HG02884 (cell line): Measurements from ENCODE around the gene COLQ.
"Not testable (repeated sequence)": the region's sequence is repeated elsewhere in the genome, so short reads cannot be mapped to it uniquely, and the experiment has no call there.

ENCODE experiments used
- ATAC-seq: cut with Tn5 transposase; IDR thresholded peaks from one replicate; pipeline ENCODE4 v1.9.1; 2021; ENCODE audit warnings: mild to moderate bottlenecking, moderate library complexity; ENCODE audit not compliant: unreplicated experiment

The COLQ gene

DNA sequence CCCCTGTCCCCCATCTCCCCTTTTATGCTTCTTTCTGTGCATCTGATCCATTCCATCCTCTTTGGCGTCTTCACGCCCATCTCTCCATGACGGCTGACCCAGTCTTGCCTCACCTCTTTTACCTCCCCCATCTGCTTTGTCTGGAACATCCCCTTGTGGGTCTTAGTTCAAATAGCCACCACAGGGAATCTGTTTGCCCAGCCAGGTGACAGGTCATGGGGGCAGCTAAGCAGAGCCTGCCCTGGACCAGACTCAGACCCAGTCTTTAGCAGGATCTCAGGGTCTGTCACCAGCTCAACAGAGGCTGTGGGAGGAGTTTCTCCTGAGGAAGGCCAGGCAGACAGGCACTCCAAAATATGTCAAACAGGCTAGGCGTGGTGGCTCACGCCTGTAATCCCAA, 28.1 kb downstream of the COLQ start:
- no peak for ATAC-seq

DNA sequence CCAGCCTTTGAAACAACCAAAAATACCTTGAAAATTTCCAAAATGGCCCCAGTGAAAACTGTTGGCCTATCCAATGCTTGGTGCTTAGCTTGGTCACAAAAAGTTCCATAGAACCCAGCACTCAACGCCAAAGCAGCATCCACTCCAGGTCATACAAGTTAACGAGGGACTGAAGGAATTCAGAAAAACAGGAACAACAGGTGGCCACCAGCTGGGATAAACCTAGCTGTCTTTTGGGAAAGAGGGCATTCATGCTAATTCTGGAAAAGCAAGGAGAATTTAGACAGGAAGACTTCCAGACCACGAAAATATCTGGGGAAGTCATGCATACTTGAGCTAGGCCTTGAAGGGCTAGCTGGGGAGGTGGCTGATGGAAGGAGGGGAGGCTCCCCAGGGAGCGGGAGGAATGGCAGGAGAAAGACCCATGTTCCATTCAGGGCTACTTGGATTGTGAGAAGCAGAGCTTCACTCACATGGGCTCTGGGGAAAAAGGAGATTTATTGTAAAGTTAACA, 28.6 kb downstream of the COLQ start:
- no peak for ATAC-seq

DNA sequence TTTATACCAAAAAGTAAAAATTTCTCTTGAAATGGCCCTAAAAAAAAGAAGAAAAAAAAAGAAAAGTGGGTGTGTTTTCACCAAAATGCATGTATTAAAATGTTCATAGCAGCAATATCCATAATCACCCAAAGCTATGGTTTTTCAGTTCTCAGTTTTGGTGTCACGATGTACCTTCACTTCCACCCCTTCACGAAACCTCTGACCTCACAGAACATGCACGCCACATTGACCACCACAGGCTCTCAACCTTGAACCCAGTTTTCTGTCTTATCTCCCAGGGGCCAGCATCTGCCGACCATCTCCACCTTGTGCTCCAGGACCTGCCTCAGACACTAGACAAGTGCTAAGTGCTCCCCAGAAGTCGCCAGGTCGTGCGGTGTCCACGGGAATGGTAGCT, 30.4 kb downstream of the COLQ start:
- ATAC-seq: no peak

DNA sequence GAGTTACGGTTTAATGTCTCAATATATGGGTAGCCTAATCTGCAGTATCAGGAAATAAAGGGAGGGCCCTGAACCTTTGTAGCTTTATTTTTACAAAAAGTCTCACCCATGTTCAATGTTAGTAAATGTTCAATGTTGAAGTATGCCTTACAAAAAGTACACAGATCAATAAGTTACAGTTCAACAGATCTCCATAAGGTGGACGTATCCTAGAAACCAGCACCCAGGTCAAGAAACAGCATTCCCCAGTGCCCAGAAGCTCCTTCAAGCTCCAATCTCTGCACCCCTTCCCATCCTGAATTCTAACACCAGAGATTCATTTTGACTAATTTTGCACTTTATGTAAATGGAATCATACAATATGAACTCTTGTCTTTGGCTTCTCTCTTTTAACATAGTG, 31.3 kb downstream of the COLQ start:
- ATAC-seq: no peak

DNA sequence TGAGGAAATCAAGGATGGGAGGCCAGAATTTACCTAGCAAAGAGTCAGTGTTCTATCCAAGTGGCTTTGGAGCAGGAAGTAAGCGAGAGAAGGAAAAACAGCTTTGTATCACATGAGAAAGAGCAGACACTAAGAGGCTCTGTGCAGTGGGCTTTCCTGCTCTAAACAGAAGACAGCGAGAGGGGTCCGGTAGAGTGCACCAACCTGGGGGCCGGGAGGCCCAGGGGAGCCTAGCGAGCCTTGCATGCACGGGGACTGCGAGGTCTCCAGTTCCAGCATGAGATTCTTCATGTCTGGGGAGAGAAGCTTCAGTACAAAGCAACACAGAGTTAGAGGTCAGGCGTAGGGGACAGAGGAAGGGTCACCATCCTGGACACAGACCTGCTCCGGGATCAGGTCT, 33.5 kb downstream of the COLQ start:
- no peak for ATAC-seq

DNA sequence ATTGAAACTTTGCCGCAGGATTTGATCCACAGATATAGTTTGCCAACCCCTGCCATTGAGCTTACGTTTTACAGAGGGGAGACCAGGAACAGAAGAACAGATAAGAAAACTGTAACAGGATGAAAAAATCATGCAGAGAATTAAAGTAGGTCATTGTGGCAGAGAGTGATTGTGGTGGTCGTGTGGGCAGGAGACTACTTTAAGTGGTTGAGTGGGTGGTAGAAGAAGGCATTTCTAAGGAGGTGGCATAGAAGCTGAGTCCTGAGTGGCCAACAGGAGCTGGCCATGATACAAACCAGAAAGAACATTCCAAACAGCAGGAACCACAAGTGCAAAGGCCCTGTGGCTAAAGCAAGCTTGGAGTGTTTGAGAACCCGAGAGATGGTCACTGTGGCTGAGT, 34.5 kb downstream of the COLQ start:
- ATAC-seq: no peak

DNA sequence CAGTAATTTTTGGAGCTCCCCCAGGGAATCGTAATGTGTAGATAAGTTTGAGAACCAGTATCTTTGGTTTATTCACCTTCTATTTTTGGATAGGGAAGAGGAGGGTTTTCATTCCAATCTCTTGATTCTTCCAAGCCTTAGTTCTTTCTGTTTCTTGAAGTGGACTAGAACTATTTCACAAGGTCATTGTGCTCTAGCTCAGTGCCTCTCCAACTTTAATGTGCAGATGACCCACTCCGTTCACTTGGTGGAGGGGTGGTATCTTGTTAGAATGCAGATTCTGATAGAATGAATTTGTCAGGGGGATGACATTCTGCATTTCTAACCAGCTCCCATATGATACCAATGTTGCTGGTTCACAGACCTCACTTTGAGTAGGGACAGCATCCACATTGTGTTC, 35.5 kb downstream of the COLQ start:
- no peak for ATAC-seq

DNA sequence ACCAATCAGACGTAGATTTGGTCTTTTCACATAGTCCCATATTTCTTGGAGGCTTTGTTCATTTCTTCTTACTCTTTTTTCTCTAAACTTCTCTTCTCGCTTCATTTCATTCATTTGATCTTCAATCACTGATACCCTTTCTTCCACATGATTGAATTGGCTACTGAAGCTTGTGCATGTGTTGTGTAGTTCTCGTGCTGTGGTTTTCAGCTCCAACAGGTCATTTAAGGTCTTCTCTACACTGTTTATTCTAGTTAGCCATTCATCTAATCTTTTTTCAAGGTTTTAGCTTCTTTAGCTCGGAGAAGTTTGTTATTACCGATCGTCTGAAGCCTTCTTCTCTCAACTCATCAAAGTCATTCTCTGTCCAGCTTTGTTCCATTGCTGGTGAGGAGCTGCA, 37.0 kb downstream of the COLQ start:
- ATAC-seq: not testable (repeated sequence)

DNA sequence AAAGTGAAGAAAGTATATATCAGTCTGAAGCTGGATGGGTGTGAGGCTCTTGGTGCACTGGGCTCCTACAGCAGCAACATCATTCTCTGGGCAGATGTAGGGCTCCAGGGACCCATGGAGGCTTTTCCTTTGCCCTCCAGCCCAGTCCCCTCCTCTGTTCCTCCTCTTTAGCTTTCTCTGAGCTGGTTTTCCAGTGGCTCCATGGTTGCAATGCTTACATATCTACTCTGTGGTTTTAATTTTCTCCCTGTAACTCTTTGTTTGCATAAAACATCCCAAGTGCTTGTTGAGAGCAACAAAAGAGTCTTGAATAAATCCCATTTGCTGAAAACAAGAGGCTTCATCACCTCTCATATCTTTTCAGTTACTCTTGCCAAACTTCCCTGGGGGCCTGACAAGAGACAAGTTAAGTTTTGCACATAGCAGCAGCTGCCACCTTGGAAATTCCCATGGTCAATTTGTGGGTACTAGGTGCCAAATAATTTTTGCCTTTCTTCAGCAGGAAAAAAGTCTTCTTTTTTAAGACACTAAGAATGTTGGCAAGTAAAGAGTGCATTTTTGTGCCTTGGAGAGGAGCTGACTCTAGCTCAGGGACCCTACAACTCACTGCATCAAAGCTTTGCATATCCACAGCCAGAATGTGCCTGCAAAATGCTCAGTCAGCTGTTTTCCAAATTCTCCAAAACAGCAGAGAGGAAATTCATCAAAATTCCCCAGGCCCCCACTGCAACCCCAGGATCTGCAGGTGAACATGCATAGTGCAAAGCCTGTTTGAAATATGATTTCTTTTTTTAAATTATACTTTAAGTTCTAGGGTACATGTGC, 41.9 kb downstream of the COLQ start:
- no peak for ATAC-seq

DNA sequence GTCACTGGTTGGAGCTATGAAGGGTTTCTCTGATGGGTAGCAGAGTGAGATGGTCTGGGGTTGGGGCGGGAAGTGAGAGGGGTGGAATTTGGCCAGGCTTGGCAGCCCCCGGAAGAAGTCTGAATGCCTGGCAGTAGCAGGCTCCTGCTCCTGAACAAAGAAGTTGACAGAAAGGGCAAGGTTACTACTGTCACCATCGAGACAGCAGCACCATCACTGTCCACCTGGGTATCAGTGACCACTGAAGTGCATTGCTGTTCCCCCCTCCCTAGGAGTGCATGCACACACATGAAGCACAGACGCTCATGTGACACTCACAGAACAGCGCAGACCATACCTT, 42.9 kb downstream of the COLQ start:
- ATAC-seq: no peak

DNA sequence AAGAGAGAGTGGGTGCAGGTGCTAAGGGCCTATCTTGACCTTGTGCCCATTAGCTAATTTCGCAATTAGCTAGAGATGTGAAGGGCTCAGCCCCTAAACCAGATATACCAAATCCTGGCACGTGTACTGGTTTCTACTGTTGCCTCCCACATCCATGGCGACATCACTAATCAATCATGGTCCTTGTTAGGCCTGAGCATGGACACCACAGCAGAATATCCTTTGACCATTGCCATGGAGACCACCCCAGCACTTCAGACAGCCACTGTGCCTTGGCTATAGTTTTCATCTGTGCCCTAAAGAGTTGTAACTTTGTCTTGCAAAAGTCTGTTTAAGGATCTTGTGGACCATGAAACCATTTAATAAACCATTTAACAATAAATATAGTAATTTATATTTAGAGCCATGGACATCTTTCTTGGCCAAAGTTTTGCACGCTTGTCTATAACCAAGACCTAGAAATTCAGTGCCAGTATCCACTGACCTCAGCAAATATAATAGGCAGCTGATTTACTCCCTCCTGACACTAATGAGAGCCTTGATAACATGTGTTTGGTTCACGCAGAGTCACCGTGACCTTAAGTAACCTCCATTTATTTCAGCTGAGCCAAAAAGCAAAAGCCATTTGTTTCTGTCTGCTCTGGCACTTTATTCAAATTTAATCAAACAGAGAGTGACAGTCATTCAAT, 43.4 kb downstream of the COLQ start:
- no peak for ATAC-seq

DNA sequence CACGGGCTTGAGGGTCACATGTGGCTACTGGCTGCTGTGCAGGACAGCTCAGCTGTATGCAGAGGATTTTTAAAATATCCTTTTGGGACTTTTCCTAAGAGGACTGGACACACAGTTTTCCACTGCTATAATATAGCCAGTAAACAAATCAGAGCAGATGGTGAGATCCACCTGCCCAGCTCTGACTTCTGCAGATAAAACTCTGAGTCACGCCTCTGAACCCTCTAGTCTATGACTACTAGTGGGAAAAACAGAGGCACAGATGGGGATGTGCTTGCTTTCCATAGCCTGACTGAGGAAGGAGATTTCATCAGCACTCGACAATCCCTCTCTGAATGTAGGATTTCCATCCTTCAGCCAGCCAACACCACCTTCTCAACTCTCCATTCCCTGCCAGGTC, 45.1 kb downstream of the COLQ start:
- no peak for ATAC-seq

DNA sequence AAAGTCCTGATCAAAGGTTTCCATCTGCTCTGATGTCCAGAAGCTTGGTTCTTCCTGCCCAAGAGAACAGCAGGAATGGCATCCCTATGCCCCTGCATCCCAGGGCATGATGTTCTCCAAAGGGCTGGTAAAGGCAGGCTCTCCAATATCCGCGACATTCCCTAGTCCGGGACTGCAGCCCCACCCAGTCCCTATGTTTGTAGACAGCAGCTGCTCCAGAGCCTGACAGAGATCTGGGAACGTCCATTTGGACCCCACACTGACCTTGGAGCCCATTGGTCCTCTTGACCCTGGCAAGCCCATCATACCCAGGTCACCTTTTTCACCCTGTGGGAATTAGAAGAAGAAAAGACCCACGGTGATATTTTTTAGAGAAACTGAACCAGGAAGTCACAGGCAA, 46.3 kb downstream of the COLQ start:
- no peak for ATAC-seq

DNA sequence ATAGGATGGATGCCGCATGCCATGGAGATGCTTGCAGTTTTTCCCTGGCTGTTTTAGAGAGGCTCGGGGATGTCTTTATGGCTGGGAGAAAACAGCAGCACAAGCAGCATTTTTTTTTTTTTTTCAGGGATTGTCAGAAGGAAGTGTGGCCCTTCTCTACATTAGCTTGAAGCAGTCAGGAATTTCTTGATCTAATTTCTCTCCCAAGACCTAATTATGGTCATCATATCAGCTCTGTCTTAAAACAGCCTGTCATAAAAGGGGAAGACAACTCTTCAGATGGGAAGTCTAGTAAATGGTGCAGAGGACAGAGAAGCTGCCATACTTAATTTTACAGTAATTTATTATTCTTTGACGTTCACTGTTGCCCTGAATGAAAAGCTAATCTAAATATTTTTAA, 49.6 kb downstream of the COLQ start:
- ATAC-seq: no peak

DNA sequence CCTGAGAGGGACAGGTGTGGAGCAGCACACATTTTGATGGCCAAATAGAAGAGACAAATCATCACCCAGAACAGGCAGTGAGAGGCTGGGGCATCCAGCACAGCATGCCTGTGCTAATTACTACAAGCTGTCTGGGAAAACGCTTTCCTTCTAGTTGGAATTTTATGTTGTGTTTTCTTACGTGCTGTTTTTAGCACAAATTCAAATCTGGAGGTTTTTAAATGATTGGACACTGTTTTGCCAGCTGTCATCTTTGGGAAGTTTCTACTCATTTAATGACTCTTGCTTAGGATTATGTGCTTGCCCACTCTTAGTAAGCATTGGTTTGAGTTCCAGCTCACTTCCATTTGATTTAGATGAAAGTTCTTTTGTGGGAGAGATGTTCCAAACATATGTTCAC, 50.7 kb downstream of the COLQ start:
- ATAC-seq: no peak

DNA sequence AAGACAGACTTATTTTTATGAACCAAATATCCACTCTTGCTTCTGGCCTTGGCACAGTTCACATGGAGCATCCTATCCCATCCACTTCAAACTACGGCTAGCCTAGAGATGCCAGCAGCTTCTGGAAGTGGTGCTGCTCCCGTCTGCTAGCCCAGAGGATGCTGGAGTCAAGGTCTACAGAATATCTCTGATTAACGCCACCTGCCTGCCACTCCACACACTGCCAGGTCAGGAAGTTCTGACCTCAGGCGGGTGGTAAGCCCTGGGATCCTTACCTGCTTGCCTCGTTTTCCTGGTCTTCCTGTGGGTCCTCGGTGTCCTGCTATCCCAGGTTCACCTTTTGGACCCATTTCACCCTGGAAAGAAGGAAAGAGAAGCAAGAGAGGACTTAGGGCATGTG, 51.2 kb downstream of the COLQ start:
- ATAC-seq: no peak

DNA sequence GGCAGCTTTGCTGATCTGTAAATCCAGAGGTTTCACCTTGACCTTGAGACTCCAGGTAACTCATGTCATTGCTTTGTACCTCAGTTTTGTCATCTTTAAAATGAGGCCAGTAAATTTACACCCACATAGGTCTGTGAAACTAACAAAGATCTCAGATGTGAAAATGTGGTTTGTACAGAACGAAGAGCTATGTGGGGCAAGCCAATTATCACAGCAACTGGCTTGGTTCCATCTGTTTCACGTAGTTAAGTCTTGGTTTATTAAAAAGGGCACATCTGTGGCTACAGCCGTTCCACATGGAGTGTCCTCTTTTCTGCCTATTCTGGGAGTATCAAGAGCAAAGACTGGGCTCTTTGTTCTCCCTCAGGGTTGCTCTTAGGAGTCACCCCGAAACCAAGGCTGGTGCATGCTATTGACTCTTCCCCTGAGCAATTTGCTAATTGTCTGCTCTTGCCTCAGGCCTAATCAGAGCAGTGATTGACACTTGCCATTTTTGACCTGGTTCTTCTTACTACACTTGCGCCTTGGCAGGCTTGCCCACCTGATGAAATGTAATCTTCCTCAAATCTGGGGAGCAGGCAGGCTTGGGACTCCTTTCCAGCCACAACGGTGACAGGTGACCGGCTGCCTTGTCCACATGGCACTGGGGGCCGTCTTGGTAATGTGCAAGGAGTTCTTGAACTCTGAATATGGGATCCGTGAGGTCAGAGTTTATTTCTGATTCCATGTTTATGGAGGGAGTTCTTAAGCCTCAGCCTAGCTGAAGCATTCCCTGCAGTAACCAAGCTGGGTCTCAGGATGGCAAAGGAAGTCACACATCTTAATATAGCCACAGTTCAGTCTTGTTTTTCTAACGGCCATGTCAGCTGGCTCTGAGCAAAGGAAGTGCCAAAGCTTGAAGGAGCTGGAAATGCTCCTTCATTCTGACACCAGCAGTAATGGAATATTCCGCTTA, 54.0 kb downstream of the COLQ start:
- no peak for ATAC-seq

DNA sequence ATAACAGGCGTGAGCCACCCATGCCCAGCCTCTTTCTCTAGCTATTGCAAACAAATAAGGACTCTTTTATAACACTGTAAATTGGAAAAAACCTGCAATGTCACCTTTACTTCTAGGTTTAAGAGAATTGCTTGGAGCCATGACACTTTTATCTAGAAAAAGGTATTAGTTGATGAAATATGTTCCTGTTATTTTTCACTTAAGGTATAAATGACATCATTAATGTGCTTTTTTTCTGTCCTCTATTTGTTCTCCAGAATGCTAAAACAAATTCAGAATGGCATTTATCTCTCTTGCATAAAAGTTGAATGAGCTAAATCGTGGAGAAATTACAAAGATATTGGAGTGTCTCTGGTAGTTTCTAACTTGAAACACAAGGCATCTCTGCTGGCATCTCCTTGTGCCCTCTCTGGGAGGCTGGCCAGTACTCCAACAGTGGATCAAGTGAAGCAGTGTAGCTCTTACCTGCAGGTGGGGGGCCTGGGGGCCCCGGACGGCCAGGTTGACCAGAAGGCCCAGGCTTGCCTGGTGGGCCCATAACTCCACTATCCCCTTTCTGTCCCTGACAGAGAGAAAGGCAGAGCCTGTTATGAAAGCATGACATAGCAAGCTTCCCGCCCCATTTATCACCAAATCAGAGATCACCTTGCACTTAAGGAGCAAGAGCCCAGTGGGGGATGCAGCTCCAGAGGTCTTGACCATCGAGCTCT, 55.5 kb downstream of the COLQ start:
- no peak for ATAC-seq

DNA sequence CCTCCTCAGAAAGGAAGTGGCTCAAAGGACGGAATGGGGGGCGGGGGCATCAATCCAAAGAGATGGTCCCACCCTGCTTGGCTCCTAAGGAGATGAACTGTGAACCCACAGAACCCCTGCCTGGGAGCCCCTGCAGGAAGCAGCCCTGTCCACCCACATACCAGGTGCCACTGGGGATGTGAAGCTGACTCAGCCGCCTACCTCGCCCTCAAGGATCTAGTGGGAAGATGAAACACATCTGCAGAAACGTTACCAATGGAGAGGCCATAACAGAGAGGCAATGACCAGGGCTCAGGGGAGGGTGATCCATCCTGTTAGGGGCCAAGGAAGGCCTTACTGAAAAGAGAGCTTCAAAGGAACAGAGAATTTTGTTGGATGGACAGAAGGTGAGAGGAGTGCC, 59.1 kb downstream of the COLQ start:
- no peak for ATAC-seq

DNA sequence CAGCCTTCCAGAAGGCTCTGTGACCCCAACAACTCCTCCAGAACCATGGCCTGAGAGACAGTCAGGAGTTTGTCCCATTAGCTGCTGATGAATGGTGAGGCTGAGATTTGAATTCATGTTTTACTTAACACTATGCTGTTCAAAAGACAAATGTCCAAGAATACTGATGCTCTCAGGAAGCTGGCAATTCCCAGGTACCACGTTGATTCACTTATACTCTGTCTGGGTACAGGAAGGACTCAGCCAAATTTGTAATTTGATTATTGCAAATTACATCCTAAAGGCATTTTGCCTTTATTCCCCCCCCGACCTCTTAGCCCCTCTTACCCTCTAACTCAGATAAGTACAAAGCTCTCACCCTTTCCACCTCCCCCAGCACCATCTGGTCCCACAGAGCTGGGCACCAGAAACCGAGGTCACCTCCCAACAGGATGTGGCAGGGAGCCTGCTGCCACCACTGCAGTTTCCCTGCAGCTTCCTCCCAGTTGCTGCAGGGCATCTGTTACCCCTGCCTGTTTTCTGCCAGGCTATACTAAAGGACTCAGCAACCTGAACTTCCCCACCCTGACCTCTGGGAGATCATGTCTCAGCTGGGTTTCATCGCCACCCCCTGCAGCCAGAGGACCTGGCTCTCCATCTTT, 60.5 kb downstream of the COLQ start:
- no peak for ATAC-seq
